ENCODE measurements around the gene DTX4. TPM values are rescaled to one million over a fixed set of nuclear protein-coding genes. Genes with fewer than 3 reads are reported as not detected.

The DTX4 gene
- total and polyA plus RNA-seq, 12 donors: 0.86 to 4.1 (median 2.1) TPM

DNA sequence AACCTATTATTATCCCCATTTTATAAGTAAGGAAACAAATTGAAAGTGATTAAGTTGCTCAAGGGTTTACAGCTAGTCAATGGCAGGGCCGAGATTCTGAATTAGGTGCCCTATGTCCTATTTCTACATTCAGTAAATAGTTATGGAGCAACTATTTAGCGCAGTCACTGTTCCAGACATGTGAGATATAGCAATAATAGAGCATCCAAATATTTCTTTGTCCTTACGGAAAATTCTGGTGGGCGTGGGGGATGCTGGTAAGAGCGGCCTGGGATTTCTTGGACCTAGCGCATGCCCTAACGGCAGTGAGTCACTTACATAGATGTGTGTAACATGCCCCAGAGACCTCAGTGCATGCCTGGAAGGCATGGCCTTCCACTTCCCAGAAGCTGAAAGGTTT, 4.4 kb downstream of the DTX4 start:
- TF ChIP-seq, protein P1, sequence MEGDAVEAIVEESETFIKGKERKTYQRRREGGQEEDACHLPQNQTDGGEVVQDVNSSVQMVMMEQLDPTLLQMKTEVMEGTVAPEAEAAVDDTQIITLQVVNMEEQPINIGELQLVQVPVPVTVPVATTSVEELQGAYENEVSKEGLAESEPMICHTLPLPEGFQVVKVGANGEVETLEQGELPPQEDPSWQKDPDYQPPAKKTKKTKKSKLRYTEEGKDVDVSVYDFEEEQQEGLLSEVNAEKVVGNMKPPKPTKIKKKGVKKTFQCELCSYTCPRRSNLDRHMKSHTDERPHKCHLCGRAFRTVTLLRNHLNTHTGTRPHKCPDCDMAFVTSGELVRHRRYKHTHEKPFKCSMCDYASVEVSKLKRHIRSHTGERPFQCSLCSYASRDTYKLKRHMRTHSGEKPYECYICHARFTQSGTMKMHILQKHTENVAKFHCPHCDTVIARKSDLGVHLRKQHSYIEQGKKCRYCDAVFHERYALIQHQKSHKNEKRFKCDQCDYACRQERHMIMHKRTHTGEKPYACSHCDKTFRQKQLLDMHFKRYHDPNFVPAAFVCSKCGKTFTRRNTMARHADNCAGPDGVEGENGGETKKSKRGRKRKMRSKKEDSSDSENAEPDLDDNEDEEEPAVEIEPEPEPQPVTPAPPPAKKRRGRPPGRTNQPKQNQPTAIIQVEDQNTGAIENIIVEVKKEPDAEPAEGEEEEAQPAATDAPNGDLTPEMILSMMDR (IDR thresholded peaks at IDR 0.05): no peak
- intact Hi-C loops (cut with DNase I): loop anchor here in 3 of 10 donors (10.0 kb wide), 3 partner anchors 108 to 498 kb away; partner anchors contain the start of gene OR5A2 (in 1 of the 3)

DNA sequence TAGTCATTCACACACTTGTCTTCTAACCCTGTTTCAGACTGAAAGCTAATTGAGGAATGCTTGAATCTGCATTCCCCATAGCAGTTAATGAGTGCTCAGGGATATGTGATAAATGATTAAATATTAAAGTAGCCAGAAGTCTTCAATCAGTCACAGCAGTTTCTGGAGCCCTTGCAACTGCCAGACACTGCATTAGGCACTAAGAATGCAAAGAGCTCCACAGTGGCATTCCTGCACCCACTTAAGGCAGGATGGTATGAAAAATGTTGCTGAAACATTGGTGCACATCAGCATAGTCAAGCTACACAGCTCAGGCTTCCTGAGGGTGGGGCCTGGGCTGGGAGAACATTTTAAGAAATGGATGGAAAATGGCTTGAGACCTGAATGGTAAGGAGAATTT, 6.5 kb downstream of the DTX4 start:
- peaks cover 0 to 6% (median 0%) of the 10 kb centered on the region in 7 donors for H3K27me3 ChIP-seq
- intact Hi-C loops (cut with DNase I): loop anchor here in 3 of 10 donors (10.0 kb wide), 3 partner anchors 106 to 496 kb away; partner anchors contain the start of gene OR5A2 (in 1 of the 3)
- H3K27ac ChIP-seq: no peak overlapping the region
- H3K4me3 ChIP-seq: no peak overlapping the region
- H3K4me1 ChIP-seq: peaks cover 0 to 19% (median 7%) of the 10 kb centered on the region in 9 donors
- peaks cover 0 to 17% (median 5%) of the 10 kb centered on the region in 11 donors for H3K9me3 ChIP-seq
- DNase-seq (no peak), ATAC-seq (no peak)
- TF ChIP-seq, protein P1 (IDR thresholded peaks at IDR 0.05): no peak
- peaks cover 0 to 17% (median 0%) of the 10 kb centered on the region in 9 donors for H3K36me3 ChIP-seq

More for the DNA sequence above, 4.4 kb downstream of the DTX4 start:
- Histone ChIP-seq H3K27ac (no peak overlapping the region), H3K9me3 (peaks cover 0 to 17% (median 5%) of the 10 kb centered on the region in 11 donors), H3K27me3 (peaks cover 0 to 16% (median 0%) of the 10 kb centered on the region in 7 donors), H3K4me1 (peaks cover 0 to 33% (median 17%) of the 10 kb centered on the region in 9 donors), H3K36me3 (no peaks in the 10 kb centered on the region), H3K4me3 (no peak overlapping the region)
- WGBS, 2 donors: 86 to 89% methylated on average over 7 of the region's 7 CpGs
- ATAC-seq: no peak
- DNase-seq: no peak

DNA sequence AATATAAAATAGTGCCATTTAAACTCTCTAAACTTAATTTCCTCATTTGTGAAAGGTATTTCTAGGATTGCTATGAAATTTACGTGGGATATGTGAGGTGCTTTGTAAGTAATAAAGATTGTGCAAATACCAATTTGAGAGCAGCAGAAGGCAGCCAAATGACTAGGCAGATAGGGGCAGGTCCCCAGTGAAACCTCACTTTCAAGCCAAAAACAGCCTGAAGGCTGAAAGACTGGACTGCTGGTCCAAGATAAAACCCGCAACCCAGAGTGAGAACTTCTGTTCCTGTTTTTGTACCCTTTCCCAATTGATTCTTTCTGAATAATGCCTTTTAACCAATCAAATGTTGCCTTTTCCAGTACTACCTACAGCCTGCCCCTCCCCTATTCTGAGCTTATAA, 7.2 kb downstream of the DTX4 start:
- H3K4me1 ChIP-seq: peaks cover 0 to 12% (median 4%) of the 10 kb centered on the region in 9 donors
- H3K36me3 ChIP-seq: peaks cover 0 to 17% (median 0%) of the 10 kb centered on the region in 9 donors
- intact Hi-C loops (cut with DNase I): loop anchor here in 3 of 10 donors (10.0 kb wide), 3 partner anchors 106 to 496 kb away; partner anchors contain the start of gene OR5A2 (in 1 of the 3)
- H3K4me3 ChIP-seq: no peak overlapping the region
- 72 to 86% methylated on average over 2 of the region's 2 CpGs for WGBS, 2 donors
- no peak overlapping the region for H3K27ac ChIP-seq
- H3K9me3 ChIP-seq: peaks cover 0 to 17% (median 5%) of the 10 kb centered on the region in 11 donors
- TF ChIP-seq, protein P1 (IDR thresholded peaks at IDR 0.05): no peak
- DNase-seq (no peak), ATAC-seq (no peak)
- H3K27me3 ChIP-seq: no peaks in the 10 kb centered on the region

DNA sequence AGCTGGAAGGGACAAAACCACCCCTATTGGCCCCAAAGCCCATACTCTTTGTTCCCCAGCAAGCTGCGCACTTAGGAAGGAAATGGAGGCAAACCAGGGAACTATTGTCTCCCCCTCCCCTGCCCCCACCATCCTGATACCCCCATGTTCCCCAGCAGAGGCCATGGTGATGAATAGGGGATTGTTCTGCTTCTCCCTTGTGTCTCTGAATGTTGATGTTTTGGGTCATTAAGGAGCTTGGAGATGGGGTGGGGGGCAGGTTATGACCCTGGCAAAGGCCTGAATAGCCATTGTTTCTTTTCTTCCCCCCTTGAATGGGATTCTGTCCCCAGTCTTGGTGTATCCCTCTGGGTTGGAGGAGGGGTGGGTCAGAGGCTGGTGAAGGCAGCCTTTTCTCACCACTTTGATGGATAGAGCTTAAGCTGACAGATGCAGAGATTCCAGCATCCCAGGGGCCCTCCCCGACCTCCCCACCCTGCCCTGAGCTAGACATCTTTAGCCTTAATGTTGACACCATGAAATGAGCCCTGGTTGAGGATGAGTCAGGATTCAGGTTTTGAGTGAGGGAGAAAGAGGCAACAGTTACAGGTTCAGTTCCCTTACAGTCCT, 8.3 kb downstream of the DTX4 start:
- Histone ChIP-seq H3K27me3 (no peaks in the 10 kb centered on the region), H3K9me3 (peaks cover 0 to 17% (median 5%) of the 10 kb centered on the region in 11 donors), H3K36me3 (peaks cover 0 to 17% (median 0%) of the 10 kb centered on the region in 9 donors), H3K4me3 (no peak overlapping the region), H3K4me1 (peaks cover 0 to 8% (median 0%) of the 10 kb centered on the region in 9 donors), H3K27ac (no peak overlapping the region)
- intact Hi-C loops (cut with DNase I): no loop called here
- TF ChIP-seq, protein P1 (IDR thresholded peaks at IDR 0.05): no peak
- 68 to 80% methylated on average over 2 of the region's 2 CpGs for WGBS, 2 donors
- ATAC-seq (no peak), DNase-seq (no peak)
